RWPE2 (cell line): ENCODE measurements around the gene DDC.
"Not testable (repeated sequence)": the region's sequence is repeated elsewhere in the genome, so short reads cannot be mapped to it uniquely, and the experiment has no call there.

ENCODE experiments used
- ATAC-seq: fragments of 200-7000 bp; cut with Tn5 transposase; 3 replicates; pipeline ENCODE4 v1.9.1; 2021; ENCODE audit warnings: low read depth
- DNase-seq: peaks from one replicate; pipeline ENCODE4 v3.0.0-alpha.2; 2020; ENCODE audit warnings: low spot score
- H3K27ac ChIP-seq: fragments of 450-650 bp; 2 replicates; pipeline ENCODE4 v1.5.1; 2017; ENCODE audit warnings: mild to moderate bottlenecking; ENCODE audit not compliant: poor library complexity, severe bottlenecking
- H3K27me3 ChIP-seq: fragments of 250-450 bp; sonication (Bioruptor Pico); 2 replicates; pipeline ENCODE4 v1.5.1; 2021; ENCODE audit warnings: mild to moderate bottlenecking, moderate library complexity; ENCODE audit not compliant: insufficient read depth, poor library complexity, severe bottlenecking
- H3K36me3 ChIP-seq: fragments of 250-450 bp; sonication (Bioruptor Pico); 2 replicates; pipeline ENCODE4 v1.5.1; 2020; ENCODE audit warnings: low read depth, mild to moderate bottlenecking, moderate library complexity
- H3K4me1 ChIP-seq: fragments of 250-450 bp; sonication (Bioruptor Pico); 2 replicates; pipeline ENCODE4 v1.5.1; 2021; ENCODE audit warnings: mild to moderate bottlenecking, moderate library complexity; ENCODE audit not compliant: insufficient read depth, poor library complexity, severe bottlenecking
- H3K4me3 ChIP-seq: fragments of 250-450 bp; sonication (Bioruptor Pico); 2 replicates; pipeline ENCODE4 v1.5.1; 2021; ENCODE audit warnings: mild to moderate bottlenecking, moderate library complexity; ENCODE audit not compliant: severe bottlenecking
- H3K9me3 ChIP-seq: fragments of 250-450 bp; sonication (Bioruptor Pico); 2 replicates; pipeline ENCODE4 v1.5.1; 2021; ENCODE audit warnings: mild to moderate bottlenecking, moderate library complexity; ENCODE audit not compliant: severe bottlenecking
- TF ChIP-seq, protein P1 (sequence below): fragments of 450-650 bp; IDR thresholded peaks from one replicate; pipeline ENCODE4 v1.5.1; 2017; ENCODE audit warnings: mild to moderate bottlenecking, moderate library complexity; ENCODE audit not compliant: poor library complexity, severe bottlenecking

The DDC gene

DNA sequence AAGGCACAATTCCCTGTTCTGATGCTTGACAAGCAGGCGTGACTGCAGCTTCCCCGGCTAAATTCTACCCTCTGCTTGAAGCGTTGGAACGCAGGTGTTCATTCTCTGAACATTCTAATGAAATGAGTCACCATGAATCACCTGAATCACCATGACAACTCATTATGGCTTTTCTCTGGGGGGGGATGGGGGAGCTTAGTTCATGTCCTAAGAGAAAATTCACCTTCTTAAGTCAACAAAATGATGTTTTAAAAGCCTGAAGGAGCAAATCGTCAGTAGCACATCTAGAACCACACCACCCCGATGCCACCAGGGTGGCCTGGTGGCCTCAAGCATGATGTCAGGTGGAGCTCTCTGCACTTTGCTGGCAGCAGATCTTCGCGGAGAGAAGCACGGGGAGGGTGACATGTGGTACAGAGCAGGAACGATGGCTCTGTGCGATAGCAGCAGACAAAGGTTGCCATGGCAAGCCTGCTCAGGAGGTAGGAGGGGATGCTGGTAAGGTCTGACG lies 33.7 kb downstream of the DDC start:
- ATAC-seq: peak; percentile 79
- H3K27ac ChIP-seq: peak overlapping the region; percentile 83

GRCh38 chr7:50530766-50531165 lies 34.4 kb downstream of the DDC start:
- no peaks in the 10 kb centered on the region for H3K27me3 ChIP-seq
- H3K27ac ChIP-seq: peak overlapping the region; percentile 83
- H3K9me3 ChIP-seq: no peaks in the 10 kb centered on the region
- ATAC-seq (no peak), DNase-seq (no peak)
- no peak overlapping the region for H3K4me3 ChIP-seq
- H3K4me1 ChIP-seq: peaks cover 27% of the 10 kb centered on the region
- TF ChIP-seq, protein P1, sequence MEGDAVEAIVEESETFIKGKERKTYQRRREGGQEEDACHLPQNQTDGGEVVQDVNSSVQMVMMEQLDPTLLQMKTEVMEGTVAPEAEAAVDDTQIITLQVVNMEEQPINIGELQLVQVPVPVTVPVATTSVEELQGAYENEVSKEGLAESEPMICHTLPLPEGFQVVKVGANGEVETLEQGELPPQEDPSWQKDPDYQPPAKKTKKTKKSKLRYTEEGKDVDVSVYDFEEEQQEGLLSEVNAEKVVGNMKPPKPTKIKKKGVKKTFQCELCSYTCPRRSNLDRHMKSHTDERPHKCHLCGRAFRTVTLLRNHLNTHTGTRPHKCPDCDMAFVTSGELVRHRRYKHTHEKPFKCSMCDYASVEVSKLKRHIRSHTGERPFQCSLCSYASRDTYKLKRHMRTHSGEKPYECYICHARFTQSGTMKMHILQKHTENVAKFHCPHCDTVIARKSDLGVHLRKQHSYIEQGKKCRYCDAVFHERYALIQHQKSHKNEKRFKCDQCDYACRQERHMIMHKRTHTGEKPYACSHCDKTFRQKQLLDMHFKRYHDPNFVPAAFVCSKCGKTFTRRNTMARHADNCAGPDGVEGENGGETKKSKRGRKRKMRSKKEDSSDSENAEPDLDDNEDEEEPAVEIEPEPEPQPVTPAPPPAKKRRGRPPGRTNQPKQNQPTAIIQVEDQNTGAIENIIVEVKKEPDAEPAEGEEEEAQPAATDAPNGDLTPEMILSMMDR: no peak
- H3K36me3 ChIP-seq: no peaks in the 10 kb centered on the region

More for the DNA sequence above, 33.7 kb downstream of the DDC start:
- TF ChIP-seq, protein P1: no peak
- Histone ChIP-seq H3K4me3 (no peak overlapping the region), H3K27me3 (no peaks in the 10 kb centered on the region), H3K36me3 (no peaks in the 10 kb centered on the region), H3K9me3 (no peaks in the 10 kb centered on the region), H3K4me1 (peaks cover 27% of the 10 kb centered on the region)
- DNase-seq: peak; percentile 79

- Histone ChIP-seq H3K4me1 (peaks cover 18% of the 10 kb centered on the region), H3K4me3 (no peak overlapping the region), H3K9me3 (no peaks in the 10 kb centered on the region), H3K27ac (no peak overlapping the region), H3K36me3 (no peaks in the 10 kb centered on the region), H3K27me3 (no peaks in the 10 kb centered on the region)
- DNase-seq (no peak), ATAC-seq (no peak)
- TF ChIP-seq, protein P1: no peak
These were observed 35.9 kb downstream of the DDC start for GRCh38 chr7:50529093-50529862.

- H3K4me3 ChIP-seq: no peak overlapping the region
These were observed 36.7 kb downstream of the DDC start for GRCh38 chr7:50528266-50529092.

GRCh38 chr7:50519350-50519749 lies 45.9 kb downstream of the DDC start:
- DNase-seq, H3K27ac ChIP-seq, H3K27me3 ChIP-seq, H3K4me3 ChIP-seq, H3K36me3 ChIP-seq, ATAC-seq, H3K9me3 ChIP-seq: not testable (repeated sequence)
- H3K4me1 ChIP-seq: peaks cover 13% of the 10 kb centered on the region

More at GRCh38 chr7:50528266-50529092, 36.7 kb downstream of the DDC start:
- no peaks in the 10 kb centered on the region for H3K27me3 ChIP-seq
- no peak for ATAC-seq
- no peak overlapping the region for H3K27ac ChIP-seq
- H3K9me3 ChIP-seq: no peaks in the 10 kb centered on the region
- DNase-seq: no peak
- H3K36me3 ChIP-seq: no peaks in the 10 kb centered on the region
- peaks cover 18% of the 10 kb centered on the region for H3K4me1 ChIP-seq
- TF ChIP-seq, protein P1: no peak
